IMR-90 (cell line): ENCODE measurements around the gene DDX21. TPM values are rescaled to one million over a fixed set of nuclear protein-coding genes. Genes with fewer than 3 reads are reported as not detected.

Experiments
- ATAC-seq: fragments of 200-7000 bp; cut with Tn5 transposase; 2 replicates; pipeline ENCODE4 v1.9.1; 2020; ENCODE audit warnings: low read depth, mild to moderate bottlenecking, moderate library complexity
- BruUV-seq: library from RNA; stranded (reverse); fragments of 400-500 nt; replicated peaks from 2 replicates; lab custom pipeline; 2021; lab: Mats Ljungman, UMichigan
- CTCF ChIA-PET: fragments of 300-600 bp; formaldehyde crosslinking; extraction: SDS; loops from one replicate; lab custom pipeline; 2021; ENCODE audit warnings: antibody characterized with exemption; lab: Yijun Ruan, JAX
- POLR2A ChIA-PET: fragments of 300-600 bp; sonication (Branson Sonifier 250); formaldehyde crosslinking; loops from one replicate; lab custom pipeline; 2022; ENCODE audit warnings: antibody characterized with exemption; ENCODE audit not compliant: unreplicated experiment; lab: Charles Lee
- DNase-seq: peaks from one replicate; pipeline ENCODE4 v3.0.0; 2013
- H2AFZ ChIP-seq: replicated peaks from 2 replicates; pipeline ENCODE3; 2013; ENCODE audit warnings: low read length, mild to moderate bottlenecking; ENCODE audit not compliant: poor library complexity
- H2AK5ac ChIP-seq: 2 replicates; pipeline ENCODE4 v1.6.1; 2013; ENCODE audit warnings: low read depth, low read length, inconsistent platforms
- H2AK9ac ChIP-seq: replicated peaks from 2 replicates; pipeline ENCODE3; 2013; ENCODE audit warnings: mild to moderate bottlenecking, low read depth, low read length, moderate library complexity; ENCODE audit not compliant: poor library complexity
- H2BK120ac ChIP-seq: 2 replicates; pipeline ENCODE4 v1.6.1; 2013; ENCODE audit warnings: low read depth, low read length, inconsistent platforms
- H2BK15ac ChIP-seq: 3 replicates; pipeline ENCODE4 v1.6.1; 2013; ENCODE audit warnings: low read depth, low read length, inconsistent platforms
- H2BK20ac ChIP-seq: 2 replicates; pipeline ENCODE4 v1.6.1; 2013; ENCODE audit warnings: low read depth, mild to moderate bottlenecking, inconsistent platforms, low read length, moderate library complexity
- H2BK5ac ChIP-seq: 2 replicates; pipeline ENCODE4 v1.6.1; 2013; ENCODE audit warnings: mild to moderate bottlenecking, low read depth, low read length, inconsistent platforms; ENCODE audit not compliant: poor library complexity, severe bottlenecking
- H3K14ac ChIP-seq: replicated peaks from 2 replicates; pipeline ENCODE4 v1.6.1; 2013; ENCODE audit warnings: low read depth, low read length, inconsistent platforms
- H3K18ac ChIP-seq: 2 replicates; pipeline ENCODE4 v1.6.1; 2013; ENCODE audit warnings: low read depth, low read length, control low read depth
- H3K23ac ChIP-seq: 2 replicates; pipeline ENCODE4 v1.6.1; 2013; ENCODE audit warnings: low read depth, low read length, inconsistent platforms
- H3K27ac ChIP-seq: 2 replicates; pipeline ENCODE4 v1.5.1; 2013; ENCODE audit warnings: mild to moderate bottlenecking, control low read depth, low read length; ENCODE audit not compliant: insufficient read depth
- H3K27me3 ChIP-seq: 2 replicates; pipeline ENCODE4 v1.6.1; 2013; ENCODE audit warnings: low read length; ENCODE audit not compliant: control insufficient read depth, insufficient read depth
- H3K36me3 ChIP-seq: 2 replicates; pipeline ENCODE4 v1.6.1; 2013; ENCODE audit warnings: low read length, mixed read lengths; ENCODE audit not compliant: control insufficient read depth, insufficient read depth
- H3K4ac ChIP-seq: 2 replicates; pipeline ENCODE4 v1.6.1; 2013; ENCODE audit warnings: low read depth, low read length, inconsistent platforms
- H3K4me1 ChIP-seq: 2 replicates; pipeline ENCODE4 v1.6.1; 2013; ENCODE audit warnings: low read length, mixed read lengths; ENCODE audit not compliant: control insufficient read depth, insufficient read depth
- H3K4me2 ChIP-seq: 2 replicates; pipeline ENCODE4 v1.6.1; 2013; ENCODE audit warnings: low read depth, mild to moderate bottlenecking, control low read depth, low read length, moderate library complexity
- H3K4me3 ChIP-seq: 2 replicates; pipeline ENCODE4 v1.5.1; 2013; ENCODE audit warnings: low read depth, mild to moderate bottlenecking, control low read depth, low read length, moderate library complexity; ENCODE audit not compliant: insufficient read depth
- H3K56ac ChIP-seq: 2 replicates; pipeline ENCODE4 v1.6.1; 2013; ENCODE audit warnings: low read length, inconsistent platforms; ENCODE audit not compliant: insufficient read depth; ENCODE audit errors: extremely low read depth
- H3K79me1 ChIP-seq, 2 experiments: 2 replicates each; pipeline ENCODE4 v1.6.1; 2013; ENCODE audit warnings: low read length in 2 of 2, inconsistent platforms in 1 of 2, low read depth in 1 of 2
- H3K9ac ChIP-seq: 2 replicates; pipeline ENCODE4 v1.6.1; 2013; ENCODE audit warnings: low read depth, low read length, control low read depth
- H3K9me1 ChIP-seq: 2 replicates; pipeline ENCODE4 v1.6.1; 2013; ENCODE audit warnings: low read length, inconsistent platforms; ENCODE audit not compliant: insufficient read depth
- H3K9me3 ChIP-seq: 2 replicates; pipeline ENCODE4 v1.6.1; 2013; ENCODE audit warnings: low read length; ENCODE audit not compliant: control insufficient read depth, insufficient read depth
- H4K20me1 ChIP-seq: 2 replicates; pipeline ENCODE4 v1.6.1; 2013; ENCODE audit warnings: low read length, inconsistent platforms; ENCODE audit not compliant: insufficient read depth
- H4K5ac ChIP-seq: 2 replicates; pipeline ENCODE4 v1.6.1; 2013; ENCODE audit warnings: mild to moderate bottlenecking, low read depth, low read length, control low read depth
- H4K8ac ChIP-seq, 2 experiments: 2 replicates each; pipeline ENCODE4 v1.6.1; 2013; ENCODE audit warnings: low read depth in 2 of 2, low read length in 2 of 2, control low read depth in 1 of 2, inconsistent platforms in 1 of 2
- H4K91ac ChIP-seq: 2 replicates; pipeline ENCODE4 v1.6.1; 2013; ENCODE audit warnings: low read depth, low read length, inconsistent platforms; ENCODE audit not compliant: insufficient read depth
- CEBPB ChIP-seq: IDR thresholded peaks from 2 replicates; pipeline ENCODE4 v1.6.1; 2012; ENCODE audit warnings: low read depth, low read length, improper control_type of control experiment
- MAFK ChIP-seq: IDR thresholded peaks from 2 replicates; pipeline ENCODE4 v1.6.1; 2012; ENCODE audit warnings: low read depth, low read length, improper control_type of control experiment
- WGBS, 2 experiments: methylation state at CpG; one replicate each; pipeline versions ENCODE4 v1.1.5 to v1.1.7; 2013; ENCODE audit warnings: missing lambda C conversion rate in 2 of 2; ENCODE audit not compliant: insufficient read length in 1 of 2; ENCODE audit errors: extremely low coverage in 2 of 2; 5-methylcytosine and 5-hydroxymethylcytosine counted together
- dilution Hi-C: fragments of 300-500 bp; cut with HindIII; formaldehyde crosslinking; loops from one replicate; pipeline ENCODE4 v1.14.3; 2018; ENCODE audit warnings: low sequenced_read_pairs; ENCODE audit not compliant: unreplicated experiment
- in situ Hi-C: fragments of 300-500 bp; cut with MboI; formaldehyde crosslinking; loops from 3 replicates; pipeline ENCODE4 v1.14.3; 2019; ENCODE audit warnings: low sequenced_read_pairs, inconsistent platforms, mixed read lengths
- intact Hi-C: fragments of 100-400 bp; cut with micrococcal nuclease; formaldehyde crosslinking; loops from 2 replicates; pipeline ENCODE4 v1.10.0; 2022
- polyA plus RNA-seq, 3 experiments: library from polyadenylated mRNA; depleted of rRNA; stranded (reverse); fragments of >200 nt; gene quantifications; 2 replicates each; pipeline ENCODE4 v1.2.3, GENCODE V29; 2012; ENCODE audit warnings: low replicate concordance in 1 of 3
- total RNA-seq: library from RNA; depleted of rRNA; stranded (reverse); fragments of >200 nt; gene quantifications from 2 replicates; pipeline ENCODE4 v1.2.3, GENCODE V29; 2012

The DDX21 gene
- total and polyA plus RNA-seq, 2 of the 4 experiments (the other 2 are of a cell fraction): 43.2 to 73.7 TPM

DNA sequence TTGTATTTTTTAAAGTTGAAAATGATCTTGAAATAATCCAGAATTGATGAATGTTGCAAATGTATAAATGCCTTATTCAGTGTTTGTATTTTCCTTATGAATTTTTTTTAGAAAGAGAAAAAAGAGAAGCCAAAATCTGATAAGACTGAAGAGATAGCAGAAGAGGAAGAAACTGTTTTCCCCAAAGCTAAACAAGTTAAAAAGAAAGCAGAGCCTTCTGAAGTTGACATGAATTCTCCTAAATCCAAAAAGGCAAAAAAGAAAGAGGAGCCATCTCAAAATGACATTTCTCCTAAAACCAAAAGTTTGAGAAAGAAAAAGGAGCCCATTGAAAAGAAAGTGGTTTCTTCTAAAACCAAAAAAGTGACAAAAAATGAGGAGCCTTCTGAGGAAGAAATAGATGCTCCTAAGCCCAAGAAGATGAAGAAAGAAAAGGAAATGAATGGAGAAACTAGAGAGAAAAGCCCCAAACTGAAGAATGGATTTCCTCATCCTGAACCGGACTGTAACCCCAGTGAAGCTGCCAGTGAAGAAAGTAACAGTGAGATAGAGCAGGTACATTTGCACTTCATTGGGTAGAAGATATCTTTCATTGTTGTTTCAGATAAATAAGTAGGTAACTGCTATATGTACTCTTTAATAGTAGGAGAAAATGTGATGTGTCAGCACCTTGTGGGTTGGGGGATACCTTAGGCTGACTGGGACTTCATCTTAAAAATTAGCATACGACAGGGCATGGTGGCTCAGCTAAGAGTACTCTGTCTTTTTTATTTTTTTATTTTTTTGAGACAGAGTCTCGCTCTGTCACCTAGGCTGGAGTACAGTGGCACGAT, 3.9 kb downstream of the DDX21 start:
- WGBS, 2 experiments: no CpG with 5 or more reads among the region's 4 CpGs
- Histone ChIP-seq H4K8ac (no peak overlapping the region), H3K36me3 (peaks cover 24% of the 10 kb centered on the region), H3K4me3 (no peak overlapping the region), H3K18ac (no peak overlapping the region), H3K79me1 (peaks cover 24 to 32% of the 10 kb centered on the region in 2 experiments), H3K9me1 (no peaks in the 10 kb centered on the region), H2BK5ac (no peak overlapping the region), H2BK20ac (no peak overlapping the region), H4K20me1 (peaks cover 40% of the 10 kb centered on the region), H4K5ac (no peak overlapping the region), H3K9me3 (no peaks in the 10 kb centered on the region), H4K91ac (no peak overlapping the region), H3K27me3 (no peaks in the 10 kb centered on the region), H2AK5ac (no peak overlapping the region), H3K4ac (no peak overlapping the region), H3K14ac (no peak overlapping the region), H2AFZ (no peak overlapping the region), H2BK120ac (no peak overlapping the region), H3K9ac (no peak overlapping the region), H3K23ac (no peak overlapping the region), H3K27ac (no peak overlapping the region), H2BK15ac (no peak overlapping the region), H2AK9ac (no peak overlapping the region), H3K56ac (no peak overlapping the region), H3K4me2 (no peak overlapping the region), H3K4me1 (peaks cover 3% of the 10 kb centered on the region)
- TF ChIP-seq MAFK (peak; percentile 88), CEBPB (no peak)
- in situ Hi-C loops (no loop called here), dilution Hi-C loops (no loop called here), intact Hi-C loops (no loop called here)
- ChIA-PET CTCF (interaction anchor here (1.3 kb wide), 1 partner anchor 133 kb away, joined by 3 read pairs; no protein-coding TSS in a partner anchor), POLR2A (no interaction called here)
- no TSS peak for BruUV-seq
- DNase-seq (no peak), ATAC-seq (no peak)
